H1 (cell line): Measurements from ENCODE around the gene KCNK15. TPM values are rescaled to one million over a fixed set of nuclear protein-coding genes. Genes with fewer than 3 reads are reported as not detected.

ENCODE experiments used
- CTCF ChIA-PET: fragments of 300-600 bp; sonication (Branson Sonifier 250); formaldehyde crosslinking; loops from one replicate; lab custom pipeline; 2021; ENCODE audit not compliant: partially characterized antibody; lab: Charles Lee
- POLR2A ChIA-PET: fragments of 300-600 bp; sonication (Branson Sonifier 250); formaldehyde crosslinking; loops from one replicate; lab custom pipeline; 2021; ENCODE audit warnings: inconsistent platforms; ENCODE audit not compliant: partially characterized antibody; lab: Charles Lee
- DNase-seq, 2 experiments: peaks; one replicate each; pipeline versions ENCODE4 v3.0.0 to v3.0.0-alpha.2; 2010 to 2022; ENCODE audit warnings: low spot score in 2 of 2, low read depth in 1 of 2, mixed read lengths in 1 of 2
- FAIRE-seq: peaks from 2 replicates; lab custom pipeline; 2011; peaks lifted over from hg19 to GRCh38; lab: Jason Lieb, UNC
- H2AFZ ChIP-seq: 2 replicates; pipeline ENCODE4 v1.8.1; 2012; ENCODE audit warnings: low read length, inconsistent platforms
- H2AK5ac ChIP-seq: 2 replicates; pipeline ENCODE4 v1.6.1; 2013; ENCODE audit warnings: low read depth, low read length
- H2BK120ac ChIP-seq: replicated peaks from 2 replicates; pipeline ENCODE3; 2013; ENCODE audit warnings: low read depth, low read length, inconsistent platforms
- H2BK12ac ChIP-seq: 2 replicates; pipeline ENCODE4 v1.6.1; 2013; ENCODE audit warnings: low read depth, low read length
- H2BK15ac ChIP-seq: 2 replicates; pipeline ENCODE4 v1.6.1; 2013; ENCODE audit warnings: low read length
- H2BK20ac ChIP-seq: 2 replicates; pipeline ENCODE4 v1.6.1; 2013; ENCODE audit warnings: low read length
- H2BK5ac ChIP-seq: 2 replicates; pipeline ENCODE4 v1.6.1; 2013; ENCODE audit warnings: low read depth, low read length
- H3K14ac ChIP-seq: 2 replicates; pipeline ENCODE4 v1.6.1; 2013; ENCODE audit warnings: inconsistent platforms; ENCODE audit not compliant: insufficient read length
- H3K18ac ChIP-seq: 2 replicates; pipeline ENCODE4 v1.6.1; 2013; ENCODE audit warnings: low read length; ENCODE audit errors: extremely low read depth
- H3K23ac ChIP-seq: 2 replicates; pipeline ENCODE4 v1.6.1; 2013; ENCODE audit warnings: inconsistent platforms; ENCODE audit not compliant: insufficient read length
- H3K23me2 ChIP-seq: 2 replicates; pipeline ENCODE4 v1.6.1; 2013; ENCODE audit warnings: low read depth, low read length
- H3K27ac ChIP-seq: 2 replicates; pipeline ENCODE4 v1.6.1; 2011; ENCODE audit warnings: low read depth, low read length, inconsistent platforms
- H3K27me3 ChIP-seq, 4 experiments: replicated peaks in 1 of 4; 1 replicate in 1 of 4; 2 replicates in 3 of 4; pipeline versions ENCODE4 v1.6.1 to v1.8.1; 2011 to 2013; ENCODE audit warnings: low read length in 3 of 4, mild to moderate bottlenecking in 3 of 4, inconsistent platforms in 2 of 4, mixed read lengths in 2 of 4, moderate library complexity in 1 of 4; ENCODE audit not compliant: control insufficient read depth in 3 of 4, insufficient read depth in 3 of 4; ENCODE audit errors: extremely low read depth in 1 of 4
- H3K36me3 ChIP-seq, 4 experiments: 2 replicates each; pipeline versions ENCODE4 v1.6.1 to v1.8.1; 2011 to 2013; ENCODE audit warnings: mild to moderate bottlenecking in 4 of 4, low read length in 3 of 4, moderate library complexity in 2 of 4, control low read depth in 1 of 4, inconsistent platforms in 1 of 4; ENCODE audit not compliant: insufficient read depth in 4 of 4, control insufficient read depth in 2 of 4
- H3K4ac ChIP-seq: replicated peaks from 2 replicates; pipeline ENCODE3; 2013; ENCODE audit warnings: low read length, low read depth, mixed read lengths, inconsistent platforms; ENCODE audit not compliant: insufficient read length
- H3K4me1 ChIP-seq, 4 experiments: replicated peaks in 1 of 4; 1 replicate in 1 of 4; 2 replicates in 3 of 4; pipeline versions ENCODE4 v1.6.1 to v1.8.1; 2011 to 2013; ENCODE audit warnings: low read length in 3 of 4, inconsistent platforms in 2 of 4, mixed read lengths in 1 of 4; ENCODE audit not compliant: insufficient read depth in 4 of 4, control insufficient read depth in 3 of 4
- H3K4me2 ChIP-seq, 2 experiments: 2 replicates each; pipeline versions ENCODE4 v1.6.1 to v1.8.1; 2011 to 2013; ENCODE audit warnings: low read depth in 2 of 2, low read length in 2 of 2, control low read depth in 1 of 2, inconsistent platforms in 1 of 2, mild to moderate bottlenecking in 1 of 2; ENCODE audit not compliant: insufficient read depth in 1 of 2
- H3K4me3 ChIP-seq, 4 experiments: fragments of 200-600, 300-600 bp in 1 of 4; sonication (generic), shearing (Covaris generic), sonication (Bioruptor Twin) in 1 of 4; 2 replicates each; pipeline versions ENCODE4 v1.5.1 to v1.8.1; 2011 to 2016; ENCODE audit warnings: low read length in 4 of 4, low read depth in 3 of 4, control low read depth in 2 of 4, inconsistent platforms in 2 of 4, mild to moderate bottlenecking in 2 of 4, mixed read lengths in 1 of 4, moderate library complexity in 1 of 4; ENCODE audit not compliant: insufficient read depth in 2 of 4; ENCODE audit errors: extremely low read depth in 1 of 4
- H3K56ac ChIP-seq: replicated peaks from 2 replicates; pipeline ENCODE3; 2013; ENCODE audit warnings: low read depth, mild to moderate bottlenecking, mixed read lengths, low read length, inconsistent platforms; ENCODE audit not compliant: insufficient read length
- H3K79me1 ChIP-seq: 2 replicates; pipeline ENCODE4 v1.6.1; 2013; ENCODE audit warnings: low read depth, low read length, control low read depth
- H3K79me2 ChIP-seq, 2 experiments: 2 replicates each; pipeline versions ENCODE4 v1.6.1 to v1.8.1; 2012 to 2013; ENCODE audit warnings: low read length in 2 of 2, mild to moderate bottlenecking in 2 of 2, inconsistent platforms in 1 of 2; ENCODE audit not compliant: insufficient read depth in 2 of 2, control insufficient read depth in 1 of 2
- H3K9ac ChIP-seq, 4 experiments: replicated peaks in 1 of 4; 1 replicate in 1 of 4; 2 replicates in 3 of 4; pipeline versions ENCODE4 v1.6.1 to v1.8.1; 2011 to 2013; ENCODE audit warnings: low read depth in 3 of 4, low read length in 3 of 4, control low read depth in 2 of 4, mild to moderate bottlenecking in 2 of 4, moderate library complexity in 2 of 4, inconsistent platforms in 1 of 4; ENCODE audit errors: extremely low read depth in 1 of 4
- H3K9me3 ChIP-seq, 2 experiments: 2 replicates each; pipeline versions ENCODE4 v1.6.1 to v1.8.1; 2012 to 2013; ENCODE audit warnings: mild to moderate bottlenecking in 2 of 2, moderate library complexity in 2 of 2, control low read depth in 1 of 2, inconsistent platforms in 1 of 2, low read depth in 1 of 2, low read length in 1 of 2, mixed read lengths in 1 of 2; ENCODE audit not compliant: insufficient read depth in 2 of 2
- H4K20me1 ChIP-seq, 2 experiments: replicated peaks in 1 of 2; 2 replicates each; pipeline versions ENCODE3 to v1.8.1; 2011 to 2013; ENCODE audit warnings: inconsistent platforms in 2 of 2, low read length in 2 of 2, mild to moderate bottlenecking in 1 of 2; ENCODE audit not compliant: insufficient read depth in 2 of 2, control insufficient read depth in 1 of 2
- H4K5ac ChIP-seq: 2 replicates; pipeline ENCODE4 v1.6.1; 2013; ENCODE audit warnings: low read length, low read depth, mixed read lengths, inconsistent platforms; ENCODE audit not compliant: insufficient read length
- H4K8ac ChIP-seq: 2 replicates; pipeline ENCODE4 v1.8.0; 2013; ENCODE audit warnings: mild to moderate bottlenecking, moderate library complexity, low read length, inconsistent platforms; ENCODE audit not compliant: insufficient read depth; ENCODE audit errors: extremely low read depth
- H4K91ac ChIP-seq: replicated peaks from 2 replicates; pipeline ENCODE3; 2013; ENCODE audit warnings: low read length, mixed read lengths, inconsistent platforms; ENCODE audit not compliant: insufficient read length
- BCL11A ChIP-seq, 2 experiments: IDR thresholded peaks; one replicate each; pipeline ENCODE4 v1.6.1; 2011; ENCODE audit warnings: low read depth in 2 of 2, low read length in 2 of 2, mild to moderate bottlenecking in 2 of 2
- CREB1 ChIP-seq: IDR thresholded peaks from 2 replicates; pipeline ENCODE4 v1.6.1; 2012; ENCODE audit warnings: inconsistent platforms
- JUN ChIP-seq: IDR thresholded peaks from 2 replicates; pipeline ENCODE4 v1.6.1; 2011; ENCODE audit warnings: low read depth, mild to moderate bottlenecking, improper control_type of control experiment, low read length
- RBBP5 ChIP-seq: IDR thresholded peaks from 2 replicates; pipeline ENCODE4 v1.7.1; 2012; ENCODE audit warnings: low read depth, mild to moderate bottlenecking, inconsistent platforms, low read length, moderate library complexity, borderline replicate concordance
- WGBS, 2 experiments: shearing (Covaris generic) in 1 of 2; methylation state at CpG; one replicate each; pipeline versions ENCODE4 v1.1.6 to v1.1.7; 2013 to 2015; ENCODE audit warnings: low lambda C conversion rate in 2 of 2, mixed read lengths in 2 of 2, inconsistent platforms in 1 of 2, low coverage in 1 of 2, missing lambda C conversion rate in 1 of 2; ENCODE audit not compliant: insufficient replicate concordance in 2 of 2, insufficient coverage in 1 of 2, insufficient read length in 1 of 2; ENCODE audit errors: extremely low coverage in 1 of 2, missing lambda C conversion rate in 1 of 2; 5-methylcytosine and 5-hydroxymethylcytosine counted together
- polyA plus RNA-seq, 7 experiments: library from polyadenylated mRNA; depleted of rRNA in 3 of 7; stranded (reverse) in 5 of 7; unstranded in 2 of 7; fragments of >200 nt in 5 of 7; fragments of 200-250 nt in 2 of 7; gene quantifications; 1 replicate in 5 of 7; 2 replicates in 1 of 7; 4 replicates in 1 of 7; pipeline versions ENCODE4 v1.2.1 to v1.2.3, GENCODE V29; 2011 to 2013; ENCODE audit warnings: missing spikeins in 2 of 7, mixed read lengths in 2 of 7
- total RNA-seq: library from RNA; stranded (reverse); fragmentation: NEBNext Ultra II Directional; extraction: Animal tissue kit (Norgen Biotek cat#: 25700); gene quantifications from 2 replicates; pipeline ENCODE4 v1.2.1, GENCODE V29; 2021

Gene KCNK15
- total and polyA plus RNA-seq, 2 of the 8 experiments (the other 6 are each of a cell fraction or from before 2014, with no cell fraction given), result 0.24 to 0.33 TPM

- Histone ChIP-seq H2BK20ac (no peak overlapping the region), H3K9ac (no peak overlapping the region), H4K20me1 (no peaks in the 10 kb centered on the region), H3K4me2 (no peak overlapping the region), H3K4ac (no peak overlapping the region), H4K5ac (no peak overlapping the region), H4K8ac (no peak overlapping the region), H3K4me3 (no peak overlapping the region), H3K79me1 (no peaks in the 10 kb centered on the region), H2BK5ac (no peak overlapping the region), H2BK12ac (no peak overlapping the region), H2AFZ (no peak overlapping the region), H3K56ac (no peak overlapping the region), H3K27me3 (no peaks in the 10 kb centered on the region), H3K9me3 (no peaks in the 10 kb centered on the region), H3K14ac (no peak overlapping the region), H3K27ac (no peak overlapping the region), H3K4me1 (peaks cover 0 to 4% (median 1%) of the 10 kb centered on the region in 4 experiments; a peak in 3 of 7 replicates), H2AK5ac (no peak overlapping the region), H4K91ac (no peak overlapping the region)
- DNase-seq, result no peak
- ChIA-PET CTCF (interaction anchor here (1.0 to 20.4 kb wide), 6 partner anchors 10 to 72 kb away, joined by 3 to 180 read pairs (median 24); no protein-coding TSS in a partner anchor), POLR2A (no interaction called here)
- FAIRE-seq, result no peak
- 88% methylated on average over 1 of the region's 1 CpG; no CpG with 5 or more reads in 1 of the 2 experiments for WGBS, 2 experiments
- TF ChIP-seq JUN (no peak), CREB1 (no peak), BCL11A (IDR thresholded peaks at IDR 0.05; ENCODE audit: low read depth in 2 of 2, low read length in 2 of 2) (no peak), RBBP5 (no peak)
- TF ChIP-seq, all 59 proteins: peak for 0
- no peak overlapping the region for H2BK120ac ChIP-seq
- H3K23ac ChIP-seq, result no peak overlapping the region
- no peak overlapping the region for H3K18ac ChIP-seq
- no peaks in the 10 kb centered on the region for H3K36me3 ChIP-seq
- no peaks in the 10 kb centered on the region for H3K23me2 ChIP-seq
- H2BK15ac ChIP-seq, result no peak overlapping the region
- no peaks in the 10 kb centered on the region for H3K79me2 ChIP-seq
Measured at GRCh38 chr20:44721785-44722054, 23.9 kb upstream of the KCNK15 start.
